Measurements from ENCODE around the gene EDIL3. TPM values are rescaled to one million over a fixed set of nuclear protein-coding genes. Genes with fewer than 3 reads are reported as not detected.

The EDIL3 gene
- total RNA-seq, 1 experiment from 2014 or later: not detected

DNA sequence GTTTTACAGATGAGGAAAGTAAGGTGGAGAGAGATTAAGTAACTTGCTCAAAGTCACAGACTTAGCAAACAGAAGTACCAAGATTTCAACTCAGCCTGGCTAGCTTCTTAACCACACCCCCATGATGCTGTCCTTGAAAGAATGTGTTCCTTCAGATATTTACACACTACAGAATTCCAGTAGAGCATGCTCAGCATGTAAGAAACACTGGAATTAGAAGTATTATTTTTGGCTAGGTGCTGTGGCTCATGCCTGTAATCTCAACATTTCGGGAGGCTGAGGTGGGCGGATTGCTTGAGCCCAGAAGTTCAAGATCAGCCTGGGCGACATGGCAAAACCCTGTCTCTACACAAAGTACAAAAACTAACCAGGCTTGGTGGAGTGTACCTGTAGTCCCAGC, 142.4 kb downstream of the EDIL3 start:
- Mint-ChIP-seq H3K27me3 (ENCODE audit: insufficient read depth, unreplicated experiment) (peaks cover 13% of the 10 kb centered on the region), H3K9me3 (ENCODE audit: unreplicated experiment) (no peaks in the 10 kb centered on the region), H3K4me3 (ENCODE audit: unreplicated experiment) (no peak overlapping the region), H3K27ac (ENCODE audit: low read depth, unreplicated experiment) (no peak overlapping the region), H3K4me1 (ENCODE audit: insufficient read depth, unreplicated experiment) (no peaks in the 10 kb centered on the region), H3K36me3 (ENCODE audit: insufficient read depth, unreplicated experiment) (no peaks in the 10 kb centered on the region)
- TF ChIP-seq, protein P1, sequence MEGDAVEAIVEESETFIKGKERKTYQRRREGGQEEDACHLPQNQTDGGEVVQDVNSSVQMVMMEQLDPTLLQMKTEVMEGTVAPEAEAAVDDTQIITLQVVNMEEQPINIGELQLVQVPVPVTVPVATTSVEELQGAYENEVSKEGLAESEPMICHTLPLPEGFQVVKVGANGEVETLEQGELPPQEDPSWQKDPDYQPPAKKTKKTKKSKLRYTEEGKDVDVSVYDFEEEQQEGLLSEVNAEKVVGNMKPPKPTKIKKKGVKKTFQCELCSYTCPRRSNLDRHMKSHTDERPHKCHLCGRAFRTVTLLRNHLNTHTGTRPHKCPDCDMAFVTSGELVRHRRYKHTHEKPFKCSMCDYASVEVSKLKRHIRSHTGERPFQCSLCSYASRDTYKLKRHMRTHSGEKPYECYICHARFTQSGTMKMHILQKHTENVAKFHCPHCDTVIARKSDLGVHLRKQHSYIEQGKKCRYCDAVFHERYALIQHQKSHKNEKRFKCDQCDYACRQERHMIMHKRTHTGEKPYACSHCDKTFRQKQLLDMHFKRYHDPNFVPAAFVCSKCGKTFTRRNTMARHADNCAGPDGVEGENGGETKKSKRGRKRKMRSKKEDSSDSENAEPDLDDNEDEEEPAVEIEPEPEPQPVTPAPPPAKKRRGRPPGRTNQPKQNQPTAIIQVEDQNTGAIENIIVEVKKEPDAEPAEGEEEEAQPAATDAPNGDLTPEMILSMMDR (IDR thresholded peaks at IDR 0.05; ENCODE audit: unreplicated experiment): no peak
- no TSS peak for BruUV-seq (replicated peaks)
- no peak for DNase-seq (ENCODE audit: unreplicated experiment)
- CTCF ChIA-PET: interaction anchor here (0.7 kb wide), 1 partner anchor 16 kb away, joined by 3 read pairs; no protein-coding TSS in a partner anchor
- POLR2A ChIA-PET: no interaction called here
- intact Hi-C loops (cut with micrococcal nuclease): no loop called here

DNA sequence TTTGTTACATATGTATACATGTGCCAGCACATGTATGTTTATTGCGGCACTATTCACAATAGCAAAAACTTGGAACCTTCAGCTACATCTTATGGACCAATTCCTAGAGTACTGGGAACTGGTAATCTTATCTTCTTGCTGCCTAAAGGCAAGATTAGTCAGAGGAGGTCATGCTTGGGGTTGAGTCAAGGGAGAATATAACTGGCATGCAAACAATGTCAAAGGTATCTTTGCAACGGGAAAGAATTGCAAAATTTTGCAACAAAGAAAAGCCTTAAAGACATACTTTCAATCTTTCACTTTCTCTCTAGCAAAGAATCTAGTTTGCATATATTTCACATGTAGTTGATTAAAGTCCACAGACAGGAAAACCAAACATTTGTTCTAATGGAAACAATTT, 145.2 kb downstream of the EDIL3 start:
- no TSS peak for BruUV-seq (replicated peaks)
- H3K36me3 Mint-ChIP-seq (ENCODE audit: insufficient read depth, unreplicated experiment): no peaks in the 10 kb centered on the region
- H3K4me3 Mint-ChIP-seq (ENCODE audit: unreplicated experiment): no peak overlapping the region
- no peak overlapping the region for H3K27ac Mint-ChIP-seq (ENCODE audit: low read depth, unreplicated experiment)
- H3K4me1 Mint-ChIP-seq (ENCODE audit: insufficient read depth, unreplicated experiment): no peaks in the 10 kb centered on the region
- TF ChIP-seq, protein P1 (IDR thresholded peaks at IDR 0.05; ENCODE audit: unreplicated experiment): no peak
- intact Hi-C loops (cut with micrococcal nuclease): no loop called here
- peaks cover 20% of the 10 kb centered on the region for H3K27me3 Mint-ChIP-seq (ENCODE audit: insufficient read depth, unreplicated experiment)
- CTCF ChIA-PET: interaction anchor here (0.7 kb wide), 1 partner anchor 50 kb away, joined by 3 read pairs; no protein-coding TSS in a partner anchor
- no peaks in the 10 kb centered on the region for H3K9me3 Mint-ChIP-seq (ENCODE audit: unreplicated experiment)
- POLR2A ChIA-PET: no interaction called here
- DNase-seq (ENCODE audit: unreplicated experiment): peak; percentile 50

DNA sequence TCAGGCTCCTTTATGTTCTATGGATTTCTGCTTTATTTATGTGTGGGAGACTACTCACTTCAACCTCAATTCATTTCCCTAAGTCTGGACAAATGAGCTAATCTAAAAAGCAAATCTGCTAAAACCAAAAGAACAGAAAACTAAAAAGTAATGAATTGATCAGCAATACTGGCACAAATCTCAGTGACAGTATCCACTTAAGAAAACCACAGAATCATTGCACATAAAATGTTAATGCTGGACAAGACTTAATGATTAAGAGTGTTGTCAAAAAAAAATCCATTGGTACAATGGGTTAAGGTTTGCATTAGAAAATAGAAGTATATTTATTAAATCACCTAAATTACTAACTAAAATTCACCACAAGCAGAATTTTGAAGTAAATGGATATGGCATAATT, 147.6 kb downstream of the EDIL3 start:
- intact Hi-C loops (cut with micrococcal nuclease): no loop called here
- Mint-ChIP-seq H3K9me3 (ENCODE audit: unreplicated experiment) (no peaks in the 10 kb centered on the region), H3K4me3 (ENCODE audit: unreplicated experiment) (no peak overlapping the region), H3K36me3 (ENCODE audit: insufficient read depth, unreplicated experiment) (no peaks in the 10 kb centered on the region), H3K27me3 (ENCODE audit: insufficient read depth, unreplicated experiment) (peaks cover 44% of the 10 kb centered on the region), H3K4me1 (ENCODE audit: insufficient read depth, unreplicated experiment) (no peaks in the 10 kb centered on the region), H3K27ac (ENCODE audit: low read depth, unreplicated experiment) (no peak overlapping the region)
- ChIA-PET CTCF (no interaction called here), POLR2A (no interaction called here)
- DNase-seq (ENCODE audit: unreplicated experiment): no peak
- BruUV-seq (replicated peaks): no TSS peak
- TF ChIP-seq, protein P1 (IDR thresholded peaks at IDR 0.05; ENCODE audit: unreplicated experiment): no peak

DNA sequence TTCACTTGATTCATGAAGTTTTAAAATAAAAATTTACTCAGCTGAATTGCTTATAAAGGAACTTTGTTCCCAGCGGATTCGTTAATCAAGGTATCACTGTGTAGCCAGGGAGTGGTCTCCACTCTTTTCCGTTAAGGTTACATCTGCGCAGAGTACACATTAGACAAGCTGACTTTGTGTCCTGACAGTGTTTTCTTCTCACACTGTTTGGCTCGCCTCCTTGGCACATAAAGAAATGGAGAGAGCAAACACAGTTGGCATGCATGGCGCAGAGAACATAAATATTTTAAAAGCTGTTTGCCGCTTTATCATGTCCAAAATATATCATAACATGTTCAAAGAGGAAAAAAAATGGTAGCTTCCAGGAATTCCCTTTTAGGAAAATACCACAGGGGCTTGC, 153.2 kb downstream of the EDIL3 start:
- Mint-ChIP-seq H3K4me1 (ENCODE audit: insufficient read depth, unreplicated experiment) (no peaks in the 10 kb centered on the region), H3K9me3 (ENCODE audit: unreplicated experiment) (no peaks in the 10 kb centered on the region), H3K4me3 (ENCODE audit: unreplicated experiment) (no peak overlapping the region), H3K27me3 (ENCODE audit: insufficient read depth, unreplicated experiment) (peaks cover 51% of the 10 kb centered on the region), H3K27ac (ENCODE audit: low read depth, unreplicated experiment) (no peak overlapping the region), H3K36me3 (ENCODE audit: insufficient read depth, unreplicated experiment) (no peaks in the 10 kb centered on the region)
- ChIA-PET POLR2A (no interaction called here), CTCF (interaction anchor here (0.7 kb wide), 1 partner anchor 509 kb away, joined by 3 read pairs; no protein-coding TSS in a partner anchor)
- intact Hi-C loops (cut with micrococcal nuclease): no loop called here
- TF ChIP-seq, protein P1 (IDR thresholded peaks at IDR 0.05; ENCODE audit: unreplicated experiment): no peak
- no peak for DNase-seq (ENCODE audit: unreplicated experiment)
- BruUV-seq (replicated peaks): no TSS peak
